ENCODE data around the gene KLHL36. TPM values are rescaled to one million over a fixed set of nuclear protein-coding genes. Genes with fewer than 3 reads are reported as not detected.

KLHL36 gene
- total RNA-seq, 1 experiment from 2014 or later: 36.7 TPM

DNA sequence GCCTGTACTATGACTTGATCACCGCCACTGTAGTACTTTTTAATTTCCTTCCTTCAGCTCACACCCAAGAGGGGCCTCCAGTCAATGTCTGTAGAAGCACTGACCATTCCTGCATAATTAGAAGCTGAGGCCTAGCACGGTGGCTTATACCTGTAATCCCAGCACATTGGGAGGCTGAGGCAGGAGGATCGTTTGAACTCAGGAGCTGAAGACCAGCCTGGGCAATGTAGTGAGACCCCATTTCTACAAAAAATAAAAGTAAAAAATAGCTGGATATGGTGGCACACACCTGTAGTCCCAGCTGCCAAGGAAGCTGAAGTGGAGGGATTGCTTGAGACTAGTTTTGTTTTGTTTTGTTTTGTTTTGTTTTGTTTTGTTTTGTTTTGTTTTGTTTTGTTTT, 5.9 kb downstream of the KLHL36 start:
- Histone ChIP-seq H3K27ac (ENCODE audit: insufficient read length, low read depth, low read length) (no peak overlapping the region), H3K9me3 (ENCODE audit: control insufficient read depth, low read depth, low read length) (no peaks in the 10 kb centered on the region), H3T11ph (ENCODE audit: low read length) (no peak overlapping the region), H2BK12ac (ENCODE audit: insufficient read length, low read depth, low read length) (no peak overlapping the region), H3K23ac (ENCODE audit: insufficient read length, low read depth, low read length) (no peak overlapping the region), H2BK5ac (ENCODE audit: insufficient read length, low read length) (no peak overlapping the region), H3K18ac (ENCODE audit: insufficient read length, low read depth, low read length) (no peak overlapping the region), H3K9ac (ENCODE audit: extremely low read depth, insufficient read length, low read length) (no peak overlapping the region), H3K4me2 (ENCODE audit: insufficient read depth, insufficient read length, low read length) (no peak overlapping the region), H3K56ac (ENCODE audit: insufficient read length, low read depth, low read length) (no peak overlapping the region), H3K23me2 (ENCODE audit: insufficient read length, low read depth, low read length, poor library complexity, severe bottlenecking) (no peaks in the 10 kb centered on the region), H2AFZ (ENCODE audit: low read length) (no peak overlapping the region), H4K5ac (ENCODE audit: insufficient read length, low read depth, low read length) (no peak overlapping the region), H4K8ac (replicated peaks; ENCODE audit: insufficient read length, low read depth, low read length) (no peak overlapping the region), H2BK20ac (ENCODE audit: low read depth, low read length, poor library complexity, severe bottlenecking) (no peak overlapping the region), H3K79me1 (ENCODE audit: insufficient read depth, low read depth, low read length, poor library complexity, severe bottlenecking) (no peaks in the 10 kb centered on the region), H3K4me1 (ENCODE audit: insufficient read depth, low read length) (no peaks in the 10 kb centered on the region), H4K20me1 (ENCODE audit: control insufficient read depth, insufficient read depth, insufficient read length) (no peaks in the 10 kb centered on the region), H3K27me3 (ENCODE audit: insufficient read depth, low read length) (no peaks in the 10 kb centered on the region), H4K91ac (ENCODE audit: insufficient read length, low read depth, low read length) (no peak overlapping the region), H3K14ac (ENCODE audit: insufficient read depth, low read length) (no peak overlapping the region), H2BK15ac (ENCODE audit: low read depth, low read length) (no peak overlapping the region), H3K79me2 (ENCODE audit: insufficient read depth, low read length) (no peaks in the 10 kb centered on the region; the same call in 1 of the 2 replicates), H2BK120ac (ENCODE audit: low read depth, low read length, poor library complexity, severe bottlenecking) (no peak overlapping the region), H3K4ac (ENCODE audit: low read depth, low read length) (no peak overlapping the region), H2AK5ac (ENCODE audit: insufficient read length, low read length) (no peak overlapping the region)
- TF ChIP-seq, protein P1, sequence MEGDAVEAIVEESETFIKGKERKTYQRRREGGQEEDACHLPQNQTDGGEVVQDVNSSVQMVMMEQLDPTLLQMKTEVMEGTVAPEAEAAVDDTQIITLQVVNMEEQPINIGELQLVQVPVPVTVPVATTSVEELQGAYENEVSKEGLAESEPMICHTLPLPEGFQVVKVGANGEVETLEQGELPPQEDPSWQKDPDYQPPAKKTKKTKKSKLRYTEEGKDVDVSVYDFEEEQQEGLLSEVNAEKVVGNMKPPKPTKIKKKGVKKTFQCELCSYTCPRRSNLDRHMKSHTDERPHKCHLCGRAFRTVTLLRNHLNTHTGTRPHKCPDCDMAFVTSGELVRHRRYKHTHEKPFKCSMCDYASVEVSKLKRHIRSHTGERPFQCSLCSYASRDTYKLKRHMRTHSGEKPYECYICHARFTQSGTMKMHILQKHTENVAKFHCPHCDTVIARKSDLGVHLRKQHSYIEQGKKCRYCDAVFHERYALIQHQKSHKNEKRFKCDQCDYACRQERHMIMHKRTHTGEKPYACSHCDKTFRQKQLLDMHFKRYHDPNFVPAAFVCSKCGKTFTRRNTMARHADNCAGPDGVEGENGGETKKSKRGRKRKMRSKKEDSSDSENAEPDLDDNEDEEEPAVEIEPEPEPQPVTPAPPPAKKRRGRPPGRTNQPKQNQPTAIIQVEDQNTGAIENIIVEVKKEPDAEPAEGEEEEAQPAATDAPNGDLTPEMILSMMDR (conservative IDR thresholded peaks at IDR 0.05): no peak
- WGBS (ENCODE audit: extremely low coverage, insufficient read length, low lambda C conversion rate): no CpG with 5 or more reads among the region's 3 CpGs
- H3K4me3 Mint-ChIP-seq: no peak overlapping the region
- no peak for DNase-seq
- H3K27me3 Mint-ChIP-seq (ENCODE audit: low read depth): peaks cover 3% of the 10 kb centered on the region
- H3K27ac Mint-ChIP-seq: no peak overlapping the region
- H3K4me1 Mint-ChIP-seq: peaks cover 3 to 7% of the 10 kb centered on the region in 2 experiments; a peak in 3 of 4 replicates
- H3K9me3 Mint-ChIP-seq: no peaks in the 10 kb centered on the region
- peaks cover 12 to 46% (median 37%) of the 10 kb centered on the region in 3 experiments; a peak in 6 of 7 replicates for H3K36me3 Mint-ChIP-seq (ENCODE audit: insufficient read depth in 1 of 3, low read depth in 3 of 3)
